Caki2 (cell line): ENCODE results near the gene OR6K3. TPM values are rescaled to one million over a fixed set of nuclear protein-coding genes. Genes with fewer than 3 reads are reported as not detected.
"Not testable (repeated sequence)": the region's sequence is repeated elsewhere in the genome, so short reads cannot be mapped to it uniquely, and the experiment has no call there.

Experiments used
- DNase-seq: peaks from one replicate; pipeline ENCODE4 v3.0.0-alpha.2; 2015; ENCODE audit warnings: low read depth
- in situ Hi-C: cut with HindIII; loops from 2 replicates; pipeline ENCODE4 v1.10.0; 2016; ENCODE audit warnings: low sequenced_read_pairs, low pct_unique_long_range_greater_than_20kb, mixed read lengths
- total RNA-seq: library from RNA; depleted of rRNA; stranded (reverse); fragments of >200 nt; shearing (Covaris generic); gene quantifications from 2 replicates; pipeline ENCODE4 v1.2.3, GENCODE V29; 2014; ENCODE audit warnings: low replicate concordance; rRNA removed

The OR6K3 gene
- total RNA-seq: not detected in 2 replicates

DNA sequence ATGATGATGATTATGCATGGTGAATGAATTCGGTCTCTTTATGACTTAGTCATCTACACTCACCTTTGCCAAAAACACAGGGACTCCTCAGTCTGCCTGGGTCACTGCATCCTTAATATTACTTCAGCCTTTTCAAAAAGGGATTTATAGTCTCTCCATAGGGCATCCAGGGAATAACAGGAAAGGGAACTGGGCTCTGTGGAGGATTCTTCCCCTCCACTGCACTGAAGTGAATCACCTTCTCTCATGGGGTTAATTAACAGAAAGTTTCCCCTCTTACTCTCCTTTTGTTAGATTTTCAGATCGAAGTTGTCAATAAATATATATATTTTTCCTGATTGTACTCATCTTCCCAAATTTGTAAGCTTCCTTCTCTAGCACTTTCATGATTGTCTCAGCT lies at the start of gene OR6K3:
TSS of gene OR6K3 (minus strand) at position 101 of the 400 bp plus-strand sequence. CDS start 2,605 bp downstream, outside the sequence.
- DNase-seq: no peak
- in situ Hi-C loops: no loop called here

DNA sequence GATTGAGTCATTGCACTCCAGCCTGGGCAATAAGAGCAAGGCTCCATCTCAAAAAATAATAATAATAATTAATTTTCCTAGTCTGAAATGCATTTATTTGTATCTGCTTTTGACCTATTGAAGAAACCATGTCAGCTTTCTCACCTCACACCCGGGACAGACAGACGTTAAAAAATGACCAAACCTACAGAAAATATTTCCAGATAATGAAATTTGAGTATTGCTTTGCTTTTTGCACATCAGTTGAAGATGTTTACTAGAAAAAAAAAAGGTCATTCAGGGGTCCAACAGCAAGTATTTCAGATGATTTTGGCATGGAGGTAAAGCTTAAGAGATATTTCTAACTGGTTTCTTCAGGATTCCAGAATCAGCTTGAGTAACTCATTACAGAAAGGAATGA lies 33.9 kb upstream of the OR6K3 start, which contains the start of gene OR6K6:
TSS of gene OR6K6 (plus strand) at position 301 of the 400 bp plus-strand sequence. CDS start 168 bp downstream, outside the sequence.
- in situ Hi-C loops: no loop called here
- no peak for DNase-seq

DNA sequence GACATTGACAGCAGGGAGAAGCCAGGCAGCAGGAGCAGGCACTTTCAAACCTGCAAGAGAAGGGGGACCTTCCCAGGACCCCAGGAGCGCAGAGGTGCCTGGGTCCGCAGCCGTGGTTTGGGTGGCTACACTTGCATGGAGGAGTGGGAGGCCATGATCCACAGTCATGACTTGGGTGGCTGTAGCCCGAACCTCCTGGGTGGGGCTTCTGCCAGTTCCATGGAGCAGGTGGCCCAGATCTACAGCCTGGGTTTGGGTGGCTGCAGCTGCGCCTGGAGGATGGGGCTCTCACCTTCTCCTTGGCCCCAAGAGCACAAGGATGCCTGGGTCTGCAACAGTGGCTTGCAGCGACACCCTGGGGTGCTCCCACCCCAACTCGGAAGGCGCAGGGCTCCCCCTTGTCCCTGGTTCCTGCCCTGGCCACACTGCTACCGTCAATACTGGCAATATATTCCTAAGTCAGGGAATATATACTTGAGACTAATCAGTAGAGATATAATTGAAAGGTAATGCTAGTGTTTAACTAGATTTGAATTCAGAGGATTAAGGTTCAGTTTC lies 31.7 kb upstream of the OR6K3 start:
- in situ Hi-C loops: no loop called here
- no peak for DNase-seq

- DNase-seq: no peak
- in situ Hi-C loops: no loop called here
These were observed 15.3 kb upstream of the OR6K3 start for GRCh38 chr1:158735848-158736247.

DNA sequence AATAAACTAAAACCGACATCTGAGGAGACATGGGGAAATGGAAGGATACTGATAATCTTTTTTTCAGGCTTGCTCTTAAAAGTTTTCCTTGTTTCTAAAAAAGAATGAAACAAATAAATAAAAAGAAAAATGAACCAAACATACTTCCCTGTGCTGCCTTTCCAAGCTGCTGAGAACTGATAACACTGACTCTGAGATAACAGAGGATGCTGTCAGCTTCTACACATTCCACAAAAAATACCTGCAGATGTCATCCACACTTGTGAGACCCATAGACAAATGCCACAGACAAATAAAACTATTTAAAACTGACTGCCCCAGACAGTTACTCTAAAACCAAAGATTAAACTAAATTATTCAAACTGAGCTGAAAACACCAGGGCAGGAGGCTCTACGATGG lies 12.0 kb upstream of the OR6K3 start:
- in situ Hi-C loops: no loop called here
- no peak for DNase-seq

DNA sequence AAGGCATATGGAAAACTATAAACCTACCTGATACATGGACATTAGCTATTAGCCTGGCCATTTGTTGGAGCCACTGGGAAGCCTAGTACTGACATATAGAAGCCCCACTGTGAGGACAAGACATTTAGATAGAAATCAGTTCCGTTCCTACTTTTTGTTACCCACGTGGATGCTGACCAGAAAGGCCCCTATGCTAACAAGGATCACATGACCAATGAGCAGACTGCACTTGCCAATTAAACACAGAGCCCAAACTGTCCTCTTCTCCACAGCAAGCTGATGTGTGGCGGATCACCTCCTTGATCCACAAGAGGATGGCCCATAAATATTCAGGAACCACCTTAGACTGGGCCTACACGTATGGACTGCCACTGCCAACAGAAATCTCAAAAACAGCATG lies 11.2 kb upstream of the OR6K3 start:
- in situ Hi-C loops: no loop called here
- no peak for DNase-seq

GRCh38 chr1:158730453-158730852 lies 9.9 kb upstream of the OR6K3 start:
- in situ Hi-C loops: no loop called here
- DNase-seq: no peak

DNA sequence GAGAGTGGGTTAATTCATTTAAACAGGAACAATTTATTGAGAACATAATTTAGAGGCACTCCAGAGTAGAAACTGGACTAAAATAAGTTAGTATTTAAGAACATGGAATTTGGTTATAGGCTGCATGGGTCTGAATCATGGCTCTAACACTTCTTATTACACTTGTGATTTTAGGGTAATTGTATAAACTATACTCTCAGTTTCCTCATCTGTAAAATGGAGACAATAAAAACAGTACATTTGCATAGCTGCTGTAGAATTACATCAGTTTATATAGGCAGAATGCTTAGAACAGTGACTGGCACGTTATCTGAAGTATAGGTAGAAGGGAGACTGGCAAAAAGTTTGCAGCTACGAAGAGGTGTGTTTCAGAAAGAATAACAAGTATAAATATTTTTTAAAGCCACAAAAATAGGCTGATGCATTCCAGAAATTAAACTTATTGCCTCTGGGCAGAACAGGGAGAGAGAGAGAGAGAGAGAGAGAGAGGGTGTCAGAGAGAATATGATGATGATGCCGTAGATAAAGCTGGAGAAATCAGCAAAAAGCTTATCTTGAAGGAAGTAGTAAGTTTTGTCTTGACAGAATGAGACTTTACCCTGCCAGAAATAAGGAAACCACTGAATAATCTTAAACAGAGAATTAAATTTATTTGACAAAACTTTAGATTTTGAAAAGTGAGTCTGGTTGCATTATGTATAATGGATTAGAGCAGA lies 8.1 kb upstream of the OR6K3 start:
- in situ Hi-C loops: no loop called here

GRCh38 chr1:158724442-158724841 lies 3.9 kb upstream of the OR6K3 start:
- in situ Hi-C loops: no loop called here
- no peak for DNase-seq

More for the DNA sequence above, 8.1 kb upstream of the OR6K3 start:
- no peak for DNase-seq

GRCh38 chr1:158719664-158720063 lies 856 bp downstream of the OR6K3 start:
- in situ Hi-C loops: no loop called here

DNA sequence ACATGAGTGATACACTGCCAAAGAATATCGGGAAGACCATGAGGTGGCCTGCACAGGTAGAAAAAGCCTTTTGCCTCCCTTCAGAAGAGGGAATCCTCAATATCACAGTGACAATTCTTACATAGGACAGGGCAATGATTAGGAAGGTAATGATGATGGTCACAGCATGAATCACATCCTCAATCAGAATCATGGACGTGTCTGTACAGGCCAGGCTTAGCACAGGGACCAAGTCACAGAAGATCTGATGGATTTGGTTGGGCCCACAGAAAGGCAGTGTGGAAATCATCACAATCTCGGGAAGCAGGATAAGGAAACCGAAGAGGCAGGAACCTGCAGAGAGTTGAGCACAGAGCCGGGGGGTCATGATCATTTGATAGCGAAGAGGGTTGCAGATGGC lies 3.2 kb downstream of the OR6K3 start:
- no peak for DNase-seq

More at GRCh38 chr1:158719664-158720063, 856 bp downstream of the OR6K3 start:
- DNase-seq: no peak

DNA sequence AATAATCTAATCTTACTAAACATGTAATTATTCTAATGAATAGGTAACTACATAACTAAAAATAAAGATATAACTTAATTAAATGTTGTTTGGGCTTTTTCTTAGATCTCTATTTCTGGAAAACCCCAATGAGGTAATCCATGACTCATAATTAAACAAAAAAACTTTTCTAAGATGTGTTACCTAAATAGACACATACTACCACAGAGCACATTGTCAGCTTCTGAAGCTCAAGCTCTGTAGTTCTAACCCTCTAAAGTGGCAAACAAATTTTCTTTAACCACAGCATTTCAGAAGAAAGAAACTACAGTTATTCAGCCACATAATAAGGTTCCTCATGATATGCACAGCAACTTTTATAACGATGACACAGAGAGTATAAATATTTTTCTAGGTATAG lies 4.2 kb downstream of the OR6K3 start:
- DNase-seq: no peak
- in situ Hi-C loops: no loop called here

More for the DNA sequence above, 3.2 kb downstream of the OR6K3 start:
- in situ Hi-C loops: no loop called here

GRCh38 chr1:158714754-158715153 lies 5.8 kb downstream of the OR6K3 start:
- in situ Hi-C loops: no loop called here
- no peak for DNase-seq

DNA sequence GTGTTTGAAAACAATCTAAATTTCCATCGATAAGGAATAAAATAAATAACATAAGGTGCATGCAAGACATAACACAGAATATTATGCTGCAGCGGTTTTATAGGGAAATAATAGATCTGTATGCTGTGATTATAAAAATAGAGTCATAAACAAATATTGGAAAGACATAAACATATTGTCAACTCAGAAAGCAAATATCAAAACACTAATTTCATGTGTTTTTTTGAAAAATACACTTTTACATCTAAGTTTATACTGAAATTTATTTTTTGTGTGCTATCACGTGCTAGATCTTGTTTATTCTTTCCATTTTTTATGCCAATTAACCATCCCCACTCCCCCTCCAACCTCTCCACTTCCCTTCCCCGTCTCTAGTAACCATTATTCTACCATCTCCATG lies 9.4 kb downstream of the OR6K3 start:
- in situ Hi-C loops: no loop called here
- DNase-seq: no peak

- in situ Hi-C loops: no loop called here
- no peak for DNase-seq
These were observed 14.4 kb downstream of the OR6K3 start for GRCh38 chr1:158706096-158706495.

DNA sequence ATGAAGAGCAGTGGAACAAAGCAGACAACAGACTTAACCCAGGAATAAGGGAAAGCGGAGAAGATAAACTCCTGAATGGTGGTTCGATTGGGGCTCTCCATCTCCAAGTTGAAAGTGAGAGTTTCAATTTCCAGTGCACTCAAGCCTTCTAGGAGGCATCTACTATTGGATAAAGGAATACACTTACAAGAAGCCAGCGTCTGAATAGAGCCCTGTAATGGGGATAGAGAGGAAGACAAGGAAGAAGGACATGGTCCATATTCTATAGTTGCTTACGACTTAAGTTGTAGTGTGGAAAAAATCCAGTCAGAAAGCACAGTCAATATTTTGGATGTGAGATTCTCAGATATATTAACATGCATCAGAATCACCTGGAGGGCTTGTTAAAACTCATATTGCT lies 20.0 kb downstream of the OR6K3 start, which contains the start of gene OR6K2:
TSS of gene OR6K2 (minus strand) at position 101 of the 400 bp plus-strand sequence. CDS start at position 101, 0 bp downstream.
- in situ Hi-C loops: no loop called here
- DNase-seq: no peak

GRCh38 chr1:158694596-158694995 lies 25.9 kb downstream of the OR6K3 start:
- in situ Hi-C loops: no loop called here
- no peak for DNase-seq

DNA sequence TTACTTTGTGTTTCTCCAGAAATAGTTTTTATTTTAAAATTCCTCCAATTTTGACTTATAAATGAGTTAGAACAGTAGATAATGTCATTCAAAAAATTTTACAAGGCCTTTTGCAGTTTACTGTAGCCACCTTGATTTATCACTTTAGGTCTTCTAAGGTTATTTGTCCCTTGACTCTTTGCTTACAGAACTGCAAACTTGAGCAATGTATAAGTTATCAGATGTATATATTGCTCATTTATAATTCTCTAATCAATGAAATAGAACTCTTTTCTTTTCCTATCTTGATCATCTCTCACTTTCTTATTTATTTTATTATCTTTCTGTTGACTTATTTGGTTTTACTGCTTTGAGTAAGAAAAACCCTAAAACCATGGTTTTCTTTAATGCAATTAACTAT lies 28.2 kb downstream of the OR6K3 start:
- in situ Hi-C loops: no loop called here
- no peak for DNase-seq

GRCh38 chr1:158691907-158692306 lies 28.6 kb downstream of the OR6K3 start:
- DNase-seq: no peak
- in situ Hi-C loops: no loop called here

DNA sequence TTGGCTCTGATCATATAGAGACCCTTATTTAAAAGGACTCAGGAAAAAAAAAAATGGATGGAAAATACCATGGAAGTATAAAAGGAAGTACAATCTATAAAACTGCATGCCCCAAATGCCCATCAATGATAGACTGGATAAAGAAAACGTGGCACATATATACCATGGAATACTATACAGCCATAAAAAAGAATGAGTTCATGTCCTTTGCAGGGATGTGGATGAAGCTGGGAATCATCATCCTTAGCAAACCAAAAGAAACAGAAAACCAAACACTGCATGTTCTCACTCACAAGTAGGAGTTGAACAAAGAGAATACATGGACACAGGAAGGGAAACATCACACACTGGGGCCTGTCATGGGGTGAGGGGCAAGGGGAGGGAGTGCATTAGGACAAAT lies 29.4 kb downstream of the OR6K3 start:
- in situ Hi-C loops, DNase-seq: not testable (repeated sequence)
